NCI-H2081 (cell line): ENCODE data around the gene FBXO41.

Experiments
- DNase-seq, 2 experiments: peaks; one replicate each; lab custom pipeline; 2025; lab: John Stamatoyannopoulos, UW

The FBXO41 gene

GRCh38 chr2:73239776-73240175, 44.5 kb downstream of the FBXO41 start:
- no peak for DNase-seq

GRCh38 chr2:73238976-73239375, 45.3 kb downstream of the FBXO41 start:
- no peak for DNase-seq

GRCh38 chr2:73238149-73238548, 46.1 kb downstream of the FBXO41 start:
- DNase-seq, result no peak

GRCh38 chr2:73237168-73237567, 47.1 kb downstream of the FBXO41 start:
- DNase-seq, result no peak

- no peak for DNase-seq
These were observed 48.8 kb downstream of the FBXO41 start for GRCh38 chr2:73235315-73236028.

- DNase-seq, result peak; percentile 95 to 97
These were observed 50.1 kb downstream of the FBXO41 start, which contains the start of gene CCT7 for GRCh38 chr2:73233932-73234832. TSS of gene CCT7 (plus strand) at chr2:73234308. CDS start at chr2:73234379, 71 bp downstream.

GRCh38 chr2:73233154-73233931, 50.9 kb downstream of the FBXO41 start, which contains the start of gene PRADC1:
TSS of gene PRADC1 (minus strand) at chr2:73233239. CDS start at chr2:73233160, 79 bp downstream.
- DNase-seq, result peak; percentile 100

GRCh38 chr2:73232403-73233153, 51.7 kb downstream of the FBXO41 start:
- DNase-seq, result peak; percentile 14 to 33

GRCh38 chr2:73228631-73229030, 55.6 kb downstream of the FBXO41 start:
- DNase-seq, result no peak

- DNase-seq, result no peak
These were observed 57.2 kb downstream of the FBXO41 start for GRCh38 chr2:73227086-73227485.

GRCh38 chr2:73225513-73226360, 58.5 kb downstream of the FBXO41 start:
- no peak for DNase-seq

GRCh38 chr2:73223821-73224220, 60.5 kb downstream of the FBXO41 start:
- no peak for DNase-seq

- no peak for DNase-seq
These were observed 66.0 kb downstream of the FBXO41 start for GRCh38 chr2:73218298-73218697.

- DNase-seq, result no peak
These were observed 66.5 kb downstream of the FBXO41 start for GRCh38 chr2:73217826-73218225.

GRCh38 chr2:73217160-73217559, 67.1 kb downstream of the FBXO41 start:
- no peak for DNase-seq

- no peak for DNase-seq
These were observed 69.0 kb downstream of the FBXO41 start for GRCh38 chr2:73215254-73215653.

GRCh38 chr2:73214120-73215035, 69.9 kb downstream of the FBXO41 start, which contains the start of gene SMYD5:
TSS of gene SMYD5 (plus strand) at chr2:73214245. CDS start at chr2:73214267, 22 bp downstream.
- peak; percentile 70 to 84 for DNase-seq

GRCh38 chr2:73212448-73213176, 71.7 kb downstream of the FBXO41 start:
- DNase-seq, result peak; percentile 75 to 78

GRCh38 chr2:73212098-73212447, 72.2 kb downstream of the FBXO41 start:
- no peak for DNase-seq
